H1 (cell line): ENCODE results near the gene IGF2BP3. TPM values are rescaled to one million over a fixed set of nuclear protein-coding genes. Genes with fewer than 3 reads are reported as not detected.
"Not testable (repeated sequence)": the region's sequence is repeated elsewhere in the genome, so short reads cannot be mapped to it uniquely, and the experiment has no call there.

ENCODE experiments used
- CTCF ChIA-PET: fragments of 300-600 bp; sonication (Branson Sonifier 250); formaldehyde crosslinking; loops from one replicate; lab custom pipeline; 2021; ENCODE audit not compliant: partially characterized antibody; lab: Charles Lee
- POLR2A ChIA-PET: fragments of 300-600 bp; sonication (Branson Sonifier 250); formaldehyde crosslinking; loops from one replicate; lab custom pipeline; 2021; ENCODE audit warnings: inconsistent platforms; ENCODE audit not compliant: partially characterized antibody; lab: Charles Lee
- DNase-seq, 2 experiments: peaks; one replicate each; pipeline versions ENCODE4 v3.0.0 to v3.0.0-alpha.2; 2010 to 2022; ENCODE audit warnings: low spot score in 2 of 2, low read depth in 1 of 2, mixed read lengths in 1 of 2
- FAIRE-seq: peaks from 2 replicates; lab custom pipeline; 2011; peaks lifted over from hg19 to GRCh38; lab: Jason Lieb, UNC
- H2AFZ ChIP-seq: 2 replicates; pipeline ENCODE4 v1.8.1; 2012; ENCODE audit warnings: low read length, inconsistent platforms
- H2AK5ac ChIP-seq: 2 replicates; pipeline ENCODE4 v1.6.1; 2013; ENCODE audit warnings: low read depth, low read length
- H2BK120ac ChIP-seq: replicated peaks from 2 replicates; pipeline ENCODE3; 2013; ENCODE audit warnings: low read depth, low read length, inconsistent platforms
- H2BK12ac ChIP-seq: 2 replicates; pipeline ENCODE4 v1.6.1; 2013; ENCODE audit warnings: low read depth, low read length
- H2BK15ac ChIP-seq: 2 replicates; pipeline ENCODE4 v1.6.1; 2013; ENCODE audit warnings: low read length
- H2BK20ac ChIP-seq: 2 replicates; pipeline ENCODE4 v1.6.1; 2013; ENCODE audit warnings: low read length
- H2BK5ac ChIP-seq: 2 replicates; pipeline ENCODE4 v1.6.1; 2013; ENCODE audit warnings: low read depth, low read length
- H3K14ac ChIP-seq: 2 replicates; pipeline ENCODE4 v1.6.1; 2013; ENCODE audit warnings: inconsistent platforms; ENCODE audit not compliant: insufficient read length
- H3K18ac ChIP-seq: 2 replicates; pipeline ENCODE4 v1.6.1; 2013; ENCODE audit warnings: low read length; ENCODE audit errors: extremely low read depth
- H3K23ac ChIP-seq: 2 replicates; pipeline ENCODE4 v1.6.1; 2013; ENCODE audit warnings: inconsistent platforms; ENCODE audit not compliant: insufficient read length
- H3K23me2 ChIP-seq: 2 replicates; pipeline ENCODE4 v1.6.1; 2013; ENCODE audit warnings: low read depth, low read length
- H3K27ac ChIP-seq: 2 replicates; pipeline ENCODE4 v1.6.1; 2011; ENCODE audit warnings: low read depth, low read length, inconsistent platforms
- H3K27me3 ChIP-seq, 4 experiments: replicated peaks in 1 of 4; 1 replicate in 1 of 4; 2 replicates in 3 of 4; pipeline versions ENCODE4 v1.6.1 to v1.8.1; 2011 to 2013; ENCODE audit warnings: low read length in 3 of 4, mild to moderate bottlenecking in 3 of 4, inconsistent platforms in 2 of 4, mixed read lengths in 2 of 4, moderate library complexity in 1 of 4; ENCODE audit not compliant: control insufficient read depth in 3 of 4, insufficient read depth in 3 of 4; ENCODE audit errors: extremely low read depth in 1 of 4
- H3K36me3 ChIP-seq, 4 experiments: 2 replicates each; pipeline versions ENCODE4 v1.6.1 to v1.8.1; 2011 to 2013; ENCODE audit warnings: mild to moderate bottlenecking in 4 of 4, low read length in 3 of 4, moderate library complexity in 2 of 4, control low read depth in 1 of 4, inconsistent platforms in 1 of 4; ENCODE audit not compliant: insufficient read depth in 4 of 4, control insufficient read depth in 2 of 4
- H3K4ac ChIP-seq: replicated peaks from 2 replicates; pipeline ENCODE3; 2013; ENCODE audit warnings: low read length, low read depth, mixed read lengths, inconsistent platforms; ENCODE audit not compliant: insufficient read length
- H3K4me1 ChIP-seq, 4 experiments: replicated peaks in 1 of 4; 1 replicate in 1 of 4; 2 replicates in 3 of 4; pipeline versions ENCODE4 v1.6.1 to v1.8.1; 2011 to 2013; ENCODE audit warnings: low read length in 3 of 4, inconsistent platforms in 2 of 4, mixed read lengths in 1 of 4; ENCODE audit not compliant: insufficient read depth in 4 of 4, control insufficient read depth in 3 of 4
- H3K4me2 ChIP-seq, 2 experiments: 2 replicates each; pipeline versions ENCODE4 v1.6.1 to v1.8.1; 2011 to 2013; ENCODE audit warnings: low read depth in 2 of 2, low read length in 2 of 2, control low read depth in 1 of 2, inconsistent platforms in 1 of 2, mild to moderate bottlenecking in 1 of 2; ENCODE audit not compliant: insufficient read depth in 1 of 2
- H3K4me3 ChIP-seq, 4 experiments: fragments of 200-600, 300-600 bp in 1 of 4; sonication (generic), shearing (Covaris generic), sonication (Bioruptor Twin) in 1 of 4; 2 replicates each; pipeline versions ENCODE4 v1.5.1 to v1.8.1; 2011 to 2016; ENCODE audit warnings: low read length in 4 of 4, low read depth in 3 of 4, control low read depth in 2 of 4, inconsistent platforms in 2 of 4, mild to moderate bottlenecking in 2 of 4, mixed read lengths in 1 of 4, moderate library complexity in 1 of 4; ENCODE audit not compliant: insufficient read depth in 2 of 4; ENCODE audit errors: extremely low read depth in 1 of 4
- H3K56ac ChIP-seq: replicated peaks from 2 replicates; pipeline ENCODE3; 2013; ENCODE audit warnings: low read depth, mild to moderate bottlenecking, mixed read lengths, low read length, inconsistent platforms; ENCODE audit not compliant: insufficient read length
- H3K79me1 ChIP-seq: 2 replicates; pipeline ENCODE4 v1.6.1; 2013; ENCODE audit warnings: low read depth, low read length, control low read depth
- H3K79me2 ChIP-seq, 2 experiments: 2 replicates each; pipeline versions ENCODE4 v1.6.1 to v1.8.1; 2012 to 2013; ENCODE audit warnings: low read length in 2 of 2, mild to moderate bottlenecking in 2 of 2, inconsistent platforms in 1 of 2; ENCODE audit not compliant: insufficient read depth in 2 of 2, control insufficient read depth in 1 of 2
- H3K9ac ChIP-seq, 4 experiments: replicated peaks in 1 of 4; 1 replicate in 1 of 4; 2 replicates in 3 of 4; pipeline versions ENCODE4 v1.6.1 to v1.8.1; 2011 to 2013; ENCODE audit warnings: low read depth in 3 of 4, low read length in 3 of 4, control low read depth in 2 of 4, mild to moderate bottlenecking in 2 of 4, moderate library complexity in 2 of 4, inconsistent platforms in 1 of 4; ENCODE audit errors: extremely low read depth in 1 of 4
- H3K9me3 ChIP-seq, 2 experiments: 2 replicates each; pipeline versions ENCODE4 v1.6.1 to v1.8.1; 2012 to 2013; ENCODE audit warnings: mild to moderate bottlenecking in 2 of 2, moderate library complexity in 2 of 2, control low read depth in 1 of 2, inconsistent platforms in 1 of 2, low read depth in 1 of 2, low read length in 1 of 2, mixed read lengths in 1 of 2; ENCODE audit not compliant: insufficient read depth in 2 of 2
- H4K20me1 ChIP-seq, 2 experiments: replicated peaks in 1 of 2; 2 replicates each; pipeline versions ENCODE3 to v1.8.1; 2011 to 2013; ENCODE audit warnings: inconsistent platforms in 2 of 2, low read length in 2 of 2, mild to moderate bottlenecking in 1 of 2; ENCODE audit not compliant: insufficient read depth in 2 of 2, control insufficient read depth in 1 of 2
- H4K5ac ChIP-seq: 2 replicates; pipeline ENCODE4 v1.6.1; 2013; ENCODE audit warnings: low read length, low read depth, mixed read lengths, inconsistent platforms; ENCODE audit not compliant: insufficient read length
- H4K8ac ChIP-seq: 2 replicates; pipeline ENCODE4 v1.8.0; 2013; ENCODE audit warnings: mild to moderate bottlenecking, moderate library complexity, low read length, inconsistent platforms; ENCODE audit not compliant: insufficient read depth; ENCODE audit errors: extremely low read depth
- H4K91ac ChIP-seq: replicated peaks from 2 replicates; pipeline ENCODE3; 2013; ENCODE audit warnings: low read length, mixed read lengths, inconsistent platforms; ENCODE audit not compliant: insufficient read length
- WGBS, 2 experiments: shearing (Covaris generic) in 1 of 2; methylation state at CpG; one replicate each; pipeline versions ENCODE4 v1.1.6 to v1.1.7; 2013 to 2015; ENCODE audit warnings: low lambda C conversion rate in 2 of 2, mixed read lengths in 2 of 2, inconsistent platforms in 1 of 2, low coverage in 1 of 2, missing lambda C conversion rate in 1 of 2; ENCODE audit not compliant: insufficient replicate concordance in 2 of 2, insufficient coverage in 1 of 2, insufficient read length in 1 of 2; ENCODE audit errors: extremely low coverage in 1 of 2, missing lambda C conversion rate in 1 of 2; 5-methylcytosine and 5-hydroxymethylcytosine counted together
- polyA plus RNA-seq, 7 experiments: library from polyadenylated mRNA; depleted of rRNA in 3 of 7; stranded (reverse) in 5 of 7; unstranded in 2 of 7; fragments of >200 nt in 5 of 7; fragments of 200-250 nt in 2 of 7; gene quantifications; 1 replicate in 5 of 7; 2 replicates in 1 of 7; 4 replicates in 1 of 7; pipeline versions ENCODE4 v1.2.1 to v1.2.3, GENCODE V29; 2011 to 2013; ENCODE audit warnings: missing spikeins in 2 of 7, mixed read lengths in 2 of 7
- total RNA-seq: library from RNA; stranded (reverse); fragmentation: NEBNext Ultra II Directional; extraction: Animal tissue kit (Norgen Biotek cat#: 25700); gene quantifications from 2 replicates; pipeline ENCODE4 v1.2.1, GENCODE V29; 2021

IGF2BP3 gene
- total and polyA plus RNA-seq, 2 of the 8 experiments (the other 6 are each of a cell fraction or from before 2014, with no cell fraction given): 66.3 to 193 TPM

DNA sequence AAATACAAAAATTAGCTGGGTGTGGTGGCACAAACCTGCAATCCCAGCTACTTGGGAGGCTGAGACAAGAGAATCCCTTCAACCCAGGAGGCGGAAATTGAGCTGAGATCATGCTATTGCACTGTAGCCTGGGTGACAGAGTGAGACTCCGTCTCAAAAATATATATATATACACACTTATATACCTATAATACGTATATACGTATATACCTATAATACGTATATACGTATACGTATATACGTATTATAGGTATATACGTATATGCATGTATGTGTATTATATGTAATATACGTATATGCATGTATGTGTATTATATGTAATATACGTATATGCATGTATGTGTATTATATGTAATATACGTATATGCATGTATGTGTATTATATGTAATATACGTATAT is 18.4 kb upstream of the IGF2BP3 start:
- DNase-seq, H3K4me1 ChIP-seq, H3K23me2 ChIP-seq, H2BK15ac ChIP-seq, H2AFZ ChIP-seq, FAIRE-seq, H3K36me3 ChIP-seq, H4K8ac ChIP-seq, H2BK120ac ChIP-seq, H3K56ac ChIP-seq, H3K27me3 ChIP-seq, H4K5ac ChIP-seq, H3K9me3 ChIP-seq, H3K79me2 ChIP-seq, H3K14ac ChIP-seq, H2BK5ac ChIP-seq, H3K27ac ChIP-seq, H3K4ac ChIP-seq, H2AK5ac ChIP-seq, H3K9ac ChIP-seq, H3K4me2 ChIP-seq, H3K18ac ChIP-seq, H2BK20ac ChIP-seq, H3K4me3 ChIP-seq, H4K20me1 ChIP-seq, H2BK12ac ChIP-seq, H3K23ac ChIP-seq, H4K91ac ChIP-seq, H3K79me1 ChIP-seq: not testable (repeated sequence)
- CTCF ChIA-PET: interaction anchor here (0.9 to 1.2 kb wide), 3 partner anchors 10 to 58 kb away, joined by 3 to 4 read pairs (median 3); no protein-coding TSS in a partner anchor
- POLR2A ChIA-PET: interaction anchor here (0.6 to 6.8 kb wide), 6 partner anchors 10 to 37 kb away, joined by 3 to 68 read pairs (median 4); no protein-coding TSS in a partner anchor
- 90 to 100% methylated on average over 5 to 13 of the region's 13 CpGs for WGBS, 2 experiments
